ENCODE measurements around the gene AKNAD1. TPM values are rescaled to one million over a fixed set of nuclear protein-coding genes. Genes with fewer than 3 reads are reported as not detected.

AKNAD1 gene
- total RNA-seq, 1 donor from 2014 or later = 0.67 TPM

GRCh38 chr1:108845991-108846390, 10.9 kb downstream of the AKNAD1 start:
- Histone ChIP-seq H3K4me3 (no peak overlapping the region), H3K27me3 (no peaks in the 10 kb centered on the region), H3K9me3 (no peaks in the 10 kb centered on the region), H3K36me3 (no peaks in the 10 kb centered on the region), H3K4me1 (no peaks in the 10 kb centered on the region), H3K27ac (no peak overlapping the region)
- intact Hi-C loops (cut with DNase I) = no loop called here
- ATAC-seq (no peak), DNase-seq (no peak)
- no peak for TF ChIP-seq CTCF (IDR thresholded peaks at IDR 0.05)

GRCh38 chr1:108845446-108845845, 11.4 kb downstream of the AKNAD1 start:
- no peaks in the 10 kb centered on the region for H3K9me3 ChIP-seq
- H3K27me3 ChIP-seq = no peaks in the 10 kb centered on the region
- H3K27ac ChIP-seq = no peak overlapping the region
- H3K36me3 ChIP-seq = no peaks in the 10 kb centered on the region
- ATAC-seq (no peak), DNase-seq (no peak)
- no peak for TF ChIP-seq CTCF (IDR thresholded peaks at IDR 0.05)
- intact Hi-C loops (cut with DNase I) = no loop called here
- H3K4me3 ChIP-seq = no peak overlapping the region
- H3K4me1 ChIP-seq = no peaks in the 10 kb centered on the region

GRCh38 chr1:108843390-108844137, 13.3 kb downstream of the AKNAD1 start:
- Histone ChIP-seq H3K36me3 (no peaks in the 10 kb centered on the region), H3K4me3 (no peak overlapping the region), H3K9me3 (no peaks in the 10 kb centered on the region), H3K4me1 (no peaks in the 10 kb centered on the region), H3K27ac (no peak overlapping the region), H3K27me3 (no peaks in the 10 kb centered on the region)
- intact Hi-C loops (cut with DNase I) = no loop called here
- ATAC-seq = no peak
- no peak for TF ChIP-seq CTCF (IDR thresholded peaks at IDR 0.05)
- no peak for DNase-seq

- Histone ChIP-seq H3K27ac (no peak overlapping the region), H3K27me3 (no peaks in the 10 kb centered on the region), H3K9me3 (no peaks in the 10 kb centered on the region), H3K36me3 (no peaks in the 10 kb centered on the region), H3K4me3 (no peak overlapping the region), H3K4me1 (no peaks in the 10 kb centered on the region)
- no peak for ATAC-seq
- DNase-seq = no peak
- intact Hi-C loops (cut with DNase I) = no loop called here
- no peak for TF ChIP-seq CTCF (IDR thresholded peaks at IDR 0.05)
Measured at GRCh38 chr1:108842525-108843181, 14.2 kb downstream of the AKNAD1 start.

GRCh38 chr1:108841703-108842102, 15.2 kb downstream of the AKNAD1 start:
- Histone ChIP-seq H3K27ac (no peak overlapping the region), H3K4me1 (no peaks in the 10 kb centered on the region), H3K4me3 (no peak overlapping the region), H3K27me3 (no peaks in the 10 kb centered on the region), H3K36me3 (no peaks in the 10 kb centered on the region), H3K9me3 (no peaks in the 10 kb centered on the region)
- DNase-seq (no peak), ATAC-seq (no peak)
- TF ChIP-seq CTCF (IDR thresholded peaks at IDR 0.05) = no peak
- intact Hi-C loops (cut with DNase I) = no loop called here
